Breast epithelium (tissue), 3 donors: ENCODE results near the gene PAPPA.

Experiments
- POLR2A ChIP-seq: fragments of 450-650 bp; IDR thresholded peaks from one replicate; pipeline ENCODE4 v1.6.1; 2016; ENCODE audit warnings: antibody characterized with exemption, mild to moderate bottlenecking, moderate library complexity
- POLR2AphosphoS5 ChIP-seq, 3 donors: sonication (generic); formaldehyde crosslinking; IDR thresholded peaks; one replicate each; pipeline ENCODE4 v1.6.1; 2017; ENCODE audit warnings: antibody characterized with exemption in 3 of 3
- TF ChIP-seq, protein P1 (sequence below), 3 donors: fragments of 450-650 bp; IDR thresholded peaks; one replicate each; pipeline ENCODE4 v1.5.1; 2016 to 2017; ENCODE audit warnings: antibody characterized with exemption in 3 of 3, mild to moderate bottlenecking in 3 of 3, moderate library complexity in 3 of 3

DNA sequence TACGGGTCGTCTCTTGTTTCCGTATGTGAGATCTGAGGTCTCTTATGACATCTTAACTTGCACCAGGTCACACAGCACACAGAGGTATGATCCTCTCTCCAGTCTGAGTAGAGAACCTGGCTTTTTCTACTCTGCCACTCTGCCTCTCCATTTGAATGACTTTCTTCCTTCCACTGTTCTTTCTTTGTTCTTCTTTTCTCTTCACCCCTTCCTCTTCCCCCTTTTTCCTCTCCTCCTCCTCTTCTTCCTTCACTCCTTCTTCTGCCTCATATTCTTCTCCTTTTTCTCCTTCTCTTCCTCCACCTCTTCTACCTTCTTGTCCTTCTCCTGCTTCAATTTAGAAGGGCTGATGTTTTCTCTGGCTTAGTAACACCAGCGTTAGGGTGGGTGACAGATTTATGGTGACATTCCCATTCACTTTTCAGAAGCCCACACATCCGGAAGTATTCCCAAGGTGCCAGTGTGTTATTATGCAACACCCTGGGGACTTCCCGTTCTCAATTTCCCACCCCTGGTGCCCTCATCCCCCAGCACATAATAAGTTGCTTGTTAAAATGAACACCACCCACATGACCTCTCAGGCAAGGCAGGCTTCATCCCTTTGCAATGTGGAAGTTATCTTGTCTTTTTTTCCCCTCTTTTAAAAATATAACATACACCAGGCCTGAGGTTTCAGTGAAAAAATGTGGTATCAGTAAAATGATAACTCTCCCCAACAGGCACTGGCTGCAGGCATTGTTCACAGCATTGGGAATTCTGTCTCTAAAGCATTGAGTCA, 122.0 kb downstream of the PAPPA start:
- TF ChIP-seq, protein P1, sequence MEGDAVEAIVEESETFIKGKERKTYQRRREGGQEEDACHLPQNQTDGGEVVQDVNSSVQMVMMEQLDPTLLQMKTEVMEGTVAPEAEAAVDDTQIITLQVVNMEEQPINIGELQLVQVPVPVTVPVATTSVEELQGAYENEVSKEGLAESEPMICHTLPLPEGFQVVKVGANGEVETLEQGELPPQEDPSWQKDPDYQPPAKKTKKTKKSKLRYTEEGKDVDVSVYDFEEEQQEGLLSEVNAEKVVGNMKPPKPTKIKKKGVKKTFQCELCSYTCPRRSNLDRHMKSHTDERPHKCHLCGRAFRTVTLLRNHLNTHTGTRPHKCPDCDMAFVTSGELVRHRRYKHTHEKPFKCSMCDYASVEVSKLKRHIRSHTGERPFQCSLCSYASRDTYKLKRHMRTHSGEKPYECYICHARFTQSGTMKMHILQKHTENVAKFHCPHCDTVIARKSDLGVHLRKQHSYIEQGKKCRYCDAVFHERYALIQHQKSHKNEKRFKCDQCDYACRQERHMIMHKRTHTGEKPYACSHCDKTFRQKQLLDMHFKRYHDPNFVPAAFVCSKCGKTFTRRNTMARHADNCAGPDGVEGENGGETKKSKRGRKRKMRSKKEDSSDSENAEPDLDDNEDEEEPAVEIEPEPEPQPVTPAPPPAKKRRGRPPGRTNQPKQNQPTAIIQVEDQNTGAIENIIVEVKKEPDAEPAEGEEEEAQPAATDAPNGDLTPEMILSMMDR (IDR thresholded peaks at IDR 0.05), result no peak
- TF ChIP-seq POLR2A, result no peak
- TF ChIP-seq POLR2AphosphoS5 (IDR thresholded peaks at IDR 0.05), result no peak
